IMR-90 (cell line): ENCODE data around the gene MEIS1. TPM values are rescaled to one million over a fixed set of nuclear protein-coding genes. Genes with fewer than 3 reads are reported as not detected.
A peak's percentile ranks its signal among the peaks of the same experiment; 100 is the strongest.

Experiments
- ATAC-seq: fragments of 200-7000 bp; cut with Tn5 transposase; 2 replicates; pipeline ENCODE4 v1.9.1; 2020; ENCODE audit warnings: low read depth, mild to moderate bottlenecking, moderate library complexity
- BruUV-seq: library from RNA; stranded (reverse); fragments of 400-500 nt; replicated peaks from 2 replicates; lab custom pipeline; 2021; lab: Mats Ljungman, UMichigan
- CTCF ChIA-PET: fragments of 300-600 bp; formaldehyde crosslinking; extraction: SDS; loops from one replicate; lab custom pipeline; 2021; ENCODE audit warnings: antibody characterized with exemption; lab: Yijun Ruan, JAX
- POLR2A ChIA-PET: fragments of 300-600 bp; sonication (Branson Sonifier 250); formaldehyde crosslinking; loops from one replicate; lab custom pipeline; 2022; ENCODE audit warnings: antibody characterized with exemption; ENCODE audit not compliant: unreplicated experiment; lab: Charles Lee
- DNase-seq: peaks from one replicate; pipeline ENCODE4 v3.0.0; 2013
- H2AFZ ChIP-seq: replicated peaks from 2 replicates; pipeline ENCODE3; 2013; ENCODE audit warnings: low read length, mild to moderate bottlenecking; ENCODE audit not compliant: poor library complexity
- H2AK5ac ChIP-seq: 2 replicates; pipeline ENCODE4 v1.6.1; 2013; ENCODE audit warnings: low read depth, low read length, inconsistent platforms
- H2AK9ac ChIP-seq: replicated peaks from 2 replicates; pipeline ENCODE3; 2013; ENCODE audit warnings: mild to moderate bottlenecking, low read depth, low read length, moderate library complexity; ENCODE audit not compliant: poor library complexity
- H2BK120ac ChIP-seq: 2 replicates; pipeline ENCODE4 v1.6.1; 2013; ENCODE audit warnings: low read depth, low read length, inconsistent platforms
- H2BK15ac ChIP-seq: 3 replicates; pipeline ENCODE4 v1.6.1; 2013; ENCODE audit warnings: low read depth, low read length, inconsistent platforms
- H2BK20ac ChIP-seq: 2 replicates; pipeline ENCODE4 v1.6.1; 2013; ENCODE audit warnings: low read depth, mild to moderate bottlenecking, inconsistent platforms, low read length, moderate library complexity
- H2BK5ac ChIP-seq: 2 replicates; pipeline ENCODE4 v1.6.1; 2013; ENCODE audit warnings: mild to moderate bottlenecking, low read depth, low read length, inconsistent platforms; ENCODE audit not compliant: poor library complexity, severe bottlenecking
- H3K14ac ChIP-seq: replicated peaks from 2 replicates; pipeline ENCODE4 v1.6.1; 2013; ENCODE audit warnings: low read depth, low read length, inconsistent platforms
- H3K18ac ChIP-seq: 2 replicates; pipeline ENCODE4 v1.6.1; 2013; ENCODE audit warnings: low read depth, low read length, control low read depth
- H3K23ac ChIP-seq: 2 replicates; pipeline ENCODE4 v1.6.1; 2013; ENCODE audit warnings: low read depth, low read length, inconsistent platforms
- H3K27ac ChIP-seq: 2 replicates; pipeline ENCODE4 v1.5.1; 2013; ENCODE audit warnings: mild to moderate bottlenecking, control low read depth, low read length; ENCODE audit not compliant: insufficient read depth
- H3K27me3 ChIP-seq: 2 replicates; pipeline ENCODE4 v1.6.1; 2013; ENCODE audit warnings: low read length; ENCODE audit not compliant: control insufficient read depth, insufficient read depth
- H3K36me3 ChIP-seq: 2 replicates; pipeline ENCODE4 v1.6.1; 2013; ENCODE audit warnings: low read length, mixed read lengths; ENCODE audit not compliant: control insufficient read depth, insufficient read depth
- H3K4ac ChIP-seq: 2 replicates; pipeline ENCODE4 v1.6.1; 2013; ENCODE audit warnings: low read depth, low read length, inconsistent platforms
- H3K4me1 ChIP-seq: 2 replicates; pipeline ENCODE4 v1.6.1; 2013; ENCODE audit warnings: low read length, mixed read lengths; ENCODE audit not compliant: control insufficient read depth, insufficient read depth
- H3K4me2 ChIP-seq: 2 replicates; pipeline ENCODE4 v1.6.1; 2013; ENCODE audit warnings: low read depth, mild to moderate bottlenecking, control low read depth, low read length, moderate library complexity
- H3K4me3 ChIP-seq: 2 replicates; pipeline ENCODE4 v1.5.1; 2013; ENCODE audit warnings: low read depth, mild to moderate bottlenecking, control low read depth, low read length, moderate library complexity; ENCODE audit not compliant: insufficient read depth
- H3K56ac ChIP-seq: 2 replicates; pipeline ENCODE4 v1.6.1; 2013; ENCODE audit warnings: low read length, inconsistent platforms; ENCODE audit not compliant: insufficient read depth; ENCODE audit errors: extremely low read depth
- H3K79me1 ChIP-seq, 2 experiments: 2 replicates each; pipeline ENCODE4 v1.6.1; 2013; ENCODE audit warnings: low read length in 2 of 2, inconsistent platforms in 1 of 2, low read depth in 1 of 2
- H3K9ac ChIP-seq: 2 replicates; pipeline ENCODE4 v1.6.1; 2013; ENCODE audit warnings: low read depth, low read length, control low read depth
- H3K9me1 ChIP-seq: 2 replicates; pipeline ENCODE4 v1.6.1; 2013; ENCODE audit warnings: low read length, inconsistent platforms; ENCODE audit not compliant: insufficient read depth
- H3K9me3 ChIP-seq: 2 replicates; pipeline ENCODE4 v1.6.1; 2013; ENCODE audit warnings: low read length; ENCODE audit not compliant: control insufficient read depth, insufficient read depth
- H4K20me1 ChIP-seq: 2 replicates; pipeline ENCODE4 v1.6.1; 2013; ENCODE audit warnings: low read length, inconsistent platforms; ENCODE audit not compliant: insufficient read depth
- H4K5ac ChIP-seq: 2 replicates; pipeline ENCODE4 v1.6.1; 2013; ENCODE audit warnings: mild to moderate bottlenecking, low read depth, low read length, control low read depth
- H4K8ac ChIP-seq, 2 experiments: 2 replicates each; pipeline ENCODE4 v1.6.1; 2013; ENCODE audit warnings: low read depth in 2 of 2, low read length in 2 of 2, control low read depth in 1 of 2, inconsistent platforms in 1 of 2
- H4K91ac ChIP-seq: 2 replicates; pipeline ENCODE4 v1.6.1; 2013; ENCODE audit warnings: low read depth, low read length, inconsistent platforms; ENCODE audit not compliant: insufficient read depth
- MAFK ChIP-seq: IDR thresholded peaks from 2 replicates; pipeline ENCODE4 v1.6.1; 2012; ENCODE audit warnings: low read depth, low read length, improper control_type of control experiment
- MAZ ChIP-seq: IDR thresholded peaks from 2 replicates; pipeline ENCODE4 v1.6.1; 2012; ENCODE audit warnings: low read depth, mild to moderate bottlenecking, low read length, improper control_type of control experiment, moderate library complexity, borderline replicate concordance
- RAD21 ChIP-seq: IDR thresholded peaks from 2 replicates; pipeline ENCODE4 v1.6.1; 2012; ENCODE audit warnings: low read length, improper control_type of control experiment
- RCOR1 ChIP-seq: IDR thresholded peaks from 2 replicates; pipeline ENCODE4 v1.6.1; 2012; ENCODE audit warnings: mild to moderate bottlenecking, low read length, improper control_type of control experiment; ENCODE audit not compliant: insufficient replicate concordance
- SMC3 ChIP-seq: fragments of 150-350 bp; IDR thresholded peaks from 2 replicates; pipeline ENCODE4 v1.6.1; 2016; ENCODE audit warnings: low read depth, mild to moderate bottlenecking, antibody characterized with exemption, low read length, moderate library complexity
- WGBS, 2 experiments: methylation state at CpG; one replicate each; pipeline versions ENCODE4 v1.1.5 to v1.1.7; 2013; ENCODE audit warnings: missing lambda C conversion rate in 2 of 2; ENCODE audit not compliant: insufficient read length in 1 of 2; ENCODE audit errors: extremely low coverage in 2 of 2; 5-methylcytosine and 5-hydroxymethylcytosine counted together
- dilution Hi-C: fragments of 300-500 bp; cut with HindIII; formaldehyde crosslinking; loops from one replicate; pipeline ENCODE4 v1.14.3; 2018; ENCODE audit warnings: low sequenced_read_pairs; ENCODE audit not compliant: unreplicated experiment
- in situ Hi-C: fragments of 300-500 bp; cut with MboI; formaldehyde crosslinking; loops from 3 replicates; pipeline ENCODE4 v1.14.3; 2019; ENCODE audit warnings: low sequenced_read_pairs, inconsistent platforms, mixed read lengths
- intact Hi-C: fragments of 100-400 bp; cut with micrococcal nuclease; formaldehyde crosslinking; loops from 2 replicates; pipeline ENCODE4 v1.10.0; 2022
- polyA plus RNA-seq, 3 experiments: library from polyadenylated mRNA; depleted of rRNA; stranded (reverse); fragments of >200 nt; gene quantifications; 2 replicates each; pipeline ENCODE4 v1.2.3, GENCODE V29; 2012; ENCODE audit warnings: low replicate concordance in 1 of 3
- total RNA-seq: library from RNA; depleted of rRNA; stranded (reverse); fragments of >200 nt; gene quantifications from 2 replicates; pipeline ENCODE4 v1.2.3, GENCODE V29; 2012

MEIS1 gene
- total and polyA plus RNA-seq, 2 of the 4 experiments (the other 2 are of a cell fraction): 54.4 to 157 TPM

- H3K9me1 ChIP-seq: no peaks in the 10 kb centered on the region; the same call in 1 of the 2 replicates
- intact Hi-C loops: loop anchor here (1.0 to 5.0 kb wide), 10 partner anchors 131 to 1457 kb away; partner anchors contain the start of gene MEIS1
- peak overlapping the region; percentile 96 for H3K27ac ChIP-seq
- peak overlapping the region; percentile 82 for H3K18ac ChIP-seq
- POLR2A ChIA-PET: interaction anchor here (0.6 to 1.5 kb wide), 3 partner anchors 142 to 1258 kb away, joined by 4 to 6 read pairs (median 5); no protein-coding TSS in a partner anchor
- peak overlapping the region; percentile 85 for H2BK5ac ChIP-seq
- H2AK9ac ChIP-seq: peak overlapping the region; percentile 81
- peak overlapping the region; percentile 82 to 85; a peak in 3 of 4 replicates for H4K8ac ChIP-seq
- H3K56ac ChIP-seq: peak overlapping the region; percentile 50
- peak overlapping the region; percentile 32 for H2BK20ac ChIP-seq
- dilution Hi-C loops: no loop called here
- CTCF ChIA-PET: interaction anchor here (1.1 to 1.6 kb wide), 2 partner anchors 146 kb away, joined by 3 to 9 read pairs; no protein-coding TSS in a partner anchor
- H3K9me3 ChIP-seq: no peaks in the 10 kb centered on the region
- H3K36me3 ChIP-seq: peaks cover 9% of the 10 kb centered on the region
- ATAC-seq (peak; percentile 24), DNase-seq (peak; percentile 70)
- H4K5ac ChIP-seq: peak overlapping the region; percentile 79
- H3K9ac ChIP-seq: peak overlapping the region; percentile 88
- H4K20me1 ChIP-seq: no peaks in the 10 kb centered on the region
- H4K91ac ChIP-seq: peak overlapping the region; percentile 90
- peaks cover 22% of the 10 kb centered on the region for H3K4me1 ChIP-seq
- peak overlapping the region; percentile 3; the same call in 1 of the 3 replicates for H2BK15ac ChIP-seq
- peak overlapping the region; percentile 38; the same call in 1 of the 2 replicates for H2AK5ac ChIP-seq
- BruUV-seq: no TSS peak
- peak; percentile 13; the same call in 1 of the 2 replicates for TF ChIP-seq MAZ
- no peak for TF ChIP-seq RCOR1
- TF ChIP-seq MAFK: no peak
- no peak for TF ChIP-seq RAD21
- TF ChIP-seq SMC3: 0 out of 2 replicates have a peak, but pooled peaks have one; percentile 0
- peak overlapping the region; percentile 93 for H3K4me2 ChIP-seq
- peak overlapping the region; percentile 96 for H3K4ac ChIP-seq
- H3K27me3 ChIP-seq: no peaks in the 10 kb centered on the region
- H2BK120ac ChIP-seq: peak overlapping the region; percentile 90
- 1% methylated on average over 16 of the region's 53 CpGs; no CpG with 5 or more reads in 1 of the 2 experiments for WGBS, 2 experiments
- H3K23ac ChIP-seq: peak overlapping the region; percentile 88
- peak overlapping the region; percentile 61 for H3K14ac ChIP-seq
- H3K79me1 ChIP-seq: peaks cover 4 to 44% of the 10 kb centered on the region in 2 experiments; a peak in 2 of 4 replicates
- in situ Hi-C loops: loop anchor here (10.0 to 25.0 kb wide), 4 partner anchors 887 to 1462 kb away; no protein-coding TSS in a partner anchor
- peak overlapping the region; percentile 89 for H2AFZ ChIP-seq
- H3K4me3 ChIP-seq: peak overlapping the region; percentile 44
Measured at GRCh38 chr2:66575625-66576310, 140.8 kb downstream of the MEIS1 start.
